ENCODE data around the gene SEPTIN10. TPM values are rescaled to one million over a fixed set of nuclear protein-coding genes. Genes with fewer than 3 reads are reported as not detected.

Gene SEPTIN10
- total and polyA plus RNA-seq, 2 experiments from 2014 or later = 60.0 to 77.3 TPM

DNA sequence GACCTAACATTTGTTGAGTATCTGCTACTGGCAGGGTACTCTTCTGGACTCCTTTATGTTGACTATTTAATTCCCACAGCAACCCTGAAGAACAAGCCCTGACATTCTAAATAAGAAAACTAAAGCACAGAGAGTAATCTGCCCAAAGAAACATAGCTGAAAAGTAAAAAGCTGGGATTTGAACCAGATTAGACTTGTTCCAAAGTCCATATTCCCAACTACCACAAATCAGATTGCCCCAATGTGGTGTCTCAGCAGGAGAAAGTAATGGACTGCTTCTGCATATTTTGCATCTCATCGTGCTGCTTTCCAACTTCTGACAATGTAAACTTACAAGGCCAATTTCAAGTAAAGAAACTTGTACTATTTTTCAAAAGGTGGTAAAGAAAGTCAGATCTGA lies 56.5 kb downstream of the SEPTIN10 start:
- Histone ChIP-seq H3K4me1 (ENCODE audit: low read depth) (peaks cover 10% of the 10 kb centered on the region), H3K36me3 (no peaks in the 10 kb centered on the region), H3K27ac (no peak overlapping the region), H3K9me3 (ENCODE audit: low read depth) (no peaks in the 10 kb centered on the region), H3K27me3 (no peaks in the 10 kb centered on the region), H3K4me3 (no peak overlapping the region)
- DNase-seq (ENCODE audit: low read depth in 1 of 2, low spot score in 1 of 2) = no peak
- no peak for TF ChIP-seq CTCF (IDR thresholded peaks at IDR 0.05; ENCODE audit: low read depth, low read length)

- no peak for DNase-seq (ENCODE audit: low read depth in 1 of 2, low spot score in 1 of 2)
- no peaks in the 10 kb centered on the region for H3K36me3 ChIP-seq
Measured at GRCh38 chr2:109555346-109555900, 58.3 kb downstream of the SEPTIN10 start.

GRCh38 chr2:109554758-109555157 lies 59.0 kb downstream of the SEPTIN10 start:
- Histone ChIP-seq H3K27me3 (no peaks in the 10 kb centered on the region), H3K36me3 (no peaks in the 10 kb centered on the region), H3K4me3 (no peak overlapping the region), H3K4me1 (ENCODE audit: low read depth) (peaks cover 10% of the 10 kb centered on the region), H3K9me3 (ENCODE audit: low read depth) (no peaks in the 10 kb centered on the region), H3K27ac (no peak overlapping the region)
- TF ChIP-seq CTCF (IDR thresholded peaks at IDR 0.05; ENCODE audit: low read depth, low read length) = no peak
- no peak for DNase-seq (ENCODE audit: low read depth in 1 of 2, low spot score in 1 of 2)

More at GRCh38 chr2:109555346-109555900, 58.3 kb downstream of the SEPTIN10 start:
- no peaks in the 10 kb centered on the region for H3K9me3 ChIP-seq (ENCODE audit: low read depth)
- H3K4me3 ChIP-seq = no peak overlapping the region
- no peak for TF ChIP-seq CTCF (IDR thresholded peaks at IDR 0.05; ENCODE audit: low read depth, low read length)
- H3K27me3 ChIP-seq = no peaks in the 10 kb centered on the region
- no peak overlapping the region for H3K27ac ChIP-seq
- peaks cover 10% of the 10 kb centered on the region for H3K4me1 ChIP-seq (ENCODE audit: low read depth)

- Histone ChIP-seq H3K27me3 (no peaks in the 10 kb centered on the region), H3K9me3 (ENCODE audit: low read depth) (no peaks in the 10 kb centered on the region), H3K4me1 (ENCODE audit: low read depth) (peaks cover 8% of the 10 kb centered on the region), H3K27ac (no peak overlapping the region), H3K36me3 (no peaks in the 10 kb centered on the region), H3K4me3 (no peak overlapping the region)
- no peak for DNase-seq (ENCODE audit: low read depth in 1 of 2, low spot score in 1 of 2)
- TF ChIP-seq CTCF (IDR thresholded peaks at IDR 0.05; ENCODE audit: low read depth, low read length) = no peak
Measured at GRCh38 chr2:109549016-109549590, 64.7 kb downstream of the SEPTIN10 start.

- Histone ChIP-seq H3K9me3 (ENCODE audit: low read depth) (no peaks in the 10 kb centered on the region), H3K36me3 (no peaks in the 10 kb centered on the region), H3K27me3 (no peaks in the 10 kb centered on the region), H3K4me3 (no peak overlapping the region), H3K4me1 (ENCODE audit: low read depth) (peaks cover 12% of the 10 kb centered on the region), H3K27ac (no peak overlapping the region)
- DNase-seq (ENCODE audit: low read depth in 1 of 2, low spot score in 1 of 2) = no peak
- TF ChIP-seq CTCF (IDR thresholded peaks at IDR 0.05; ENCODE audit: low read depth, low read length) = no peak
Measured at GRCh38 chr2:109547280-109547679, 66.5 kb downstream of the SEPTIN10 start.

Measured in cardiac muscle cell (in vitro differentiated cells and primary cell).